Ishikawa (cell line): ENCODE measurements around the gene ZNF608.

Experiments used
- CEBPB ChIP-seq: IDR thresholded peaks from 2 replicates; pipeline ENCODE4 v1.6.1; 2012
- CREB1 ChIP-seq: IDR thresholded peaks from 2 replicates; pipeline ENCODE4 v1.6.1; 2012; ENCODE audit warnings: low read depth
- EGR1 ChIP-seq: IDR thresholded peaks from 2 replicates; pipeline ENCODE4 v1.6.1; 2012
- EP300 ChIP-seq: IDR thresholded peaks from 2 replicates; pipeline ENCODE4 v1.6.1; 2012; ENCODE audit warnings: borderline replicate concordance
- FOXM1 ChIP-seq: IDR thresholded peaks from 2 replicates; pipeline ENCODE4 v1.6.1; 2012; ENCODE audit warnings: low read depth, borderline replicate concordance
- MAX ChIP-seq: IDR thresholded peaks from 2 replicates; pipeline ENCODE4 v1.6.1; 2012
- NFIC ChIP-seq: IDR thresholded peaks from 2 replicates; pipeline ENCODE4 v1.6.1; 2012
- RAD21 ChIP-seq: IDR thresholded peaks from 2 replicates; pipeline ENCODE4 v1.6.1; 2012; ENCODE audit warnings: low read depth
- REST ChIP-seq: IDR thresholded peaks from 2 replicates; pipeline ENCODE4 v1.6.1; 2012; ENCODE audit warnings: low read depth, mild to moderate bottlenecking
- TAF1 ChIP-seq: IDR thresholded peaks from 2 replicates; pipeline ENCODE4 v1.6.1; 2012; ENCODE audit warnings: low read depth, mild to moderate bottlenecking
- TCF12 ChIP-seq: IDR thresholded peaks from 2 replicates; pipeline ENCODE4 v1.6.1; 2012; ENCODE audit warnings: low read depth
- TEAD4 ChIP-seq: IDR thresholded peaks from 2 replicates; pipeline ENCODE4 v1.6.1; 2012
- USF1 ChIP-seq: IDR thresholded peaks from 2 replicates; pipeline ENCODE4 v1.6.1; 2012
- YY1 ChIP-seq: IDR thresholded peaks from 2 replicates; pipeline ENCODE4 v1.6.1; 2012; ENCODE audit warnings: low read depth
- ZBTB7A ChIP-seq: IDR thresholded peaks from 2 replicates; pipeline ENCODE4 v1.6.1; 2012; ENCODE audit warnings: low read depth

Gene ZNF608

GRCh38 chr5:124728331-124728967 is 18.0 kb downstream of the ZNF608 start:
- no peak for TF ChIP-seq MAX
- no peak for TF ChIP-seq ZBTB7A
- TF ChIP-seq EP300: no peak
- no peak for TF ChIP-seq CREB1
- no peak for TF ChIP-seq TEAD4
- TF ChIP-seq NFIC: no peak
- no peak for TF ChIP-seq USF1
- no peak for TF ChIP-seq YY1
- TF ChIP-seq FOXM1: no peak
- no peak for TF ChIP-seq CEBPB
- no peak for TF ChIP-seq TAF1
- TF ChIP-seq EGR1: no peak

- TF ChIP-seq MAX (no peak), YY1 (no peak), TAF1 (no peak), NFIC (no peak), EP300 (no peak), USF1 (no peak), TCF12 (no peak), RAD21 (no peak), CREB1 (no peak), EGR1 (no peak), FOXM1 (no peak), CEBPB (no peak), ZBTB7A (no peak), REST (no peak), TEAD4 (no peak)
Measured at GRCh38 chr5:124726631-124727362, 19.6 kb downstream of the ZNF608 start.

GRCh38 chr5:124725622-124726258 is 20.7 kb downstream of the ZNF608 start:
- TF ChIP-seq CREB1: no peak

GRCh38 chr5:124725040-124725434 is 21.4 kb downstream of the ZNF608 start:
- no peak for TF ChIP-seq NFIC
- TF ChIP-seq EP300: no peak
- TF ChIP-seq TAF1: no peak
- TF ChIP-seq MAX: no peak
- TF ChIP-seq USF1: no peak
- TF ChIP-seq YY1: no peak
- no peak for TF ChIP-seq CREB1
- no peak for TF ChIP-seq CEBPB
- TF ChIP-seq TCF12: no peak
- TF ChIP-seq RAD21: no peak
- no peak for TF ChIP-seq EGR1
- TF ChIP-seq ZBTB7A: no peak
- no peak for TF ChIP-seq FOXM1
- TF ChIP-seq TEAD4: no peak
- TF ChIP-seq REST: no peak

- TF ChIP-seq TCF12: no peak
- no peak for TF ChIP-seq TAF1
- no peak for TF ChIP-seq YY1
- TF ChIP-seq TEAD4: no peak
- no peak for TF ChIP-seq CEBPB
- TF ChIP-seq REST: no peak
- no peak for TF ChIP-seq USF1
- TF ChIP-seq ZBTB7A: no peak
- TF ChIP-seq FOXM1: no peak
- TF ChIP-seq EP300: no peak
- TF ChIP-seq MAX: no peak
Measured at GRCh38 chr5:124724357-124725039, 21.9 kb downstream of the ZNF608 start.
